GM12865 (cell line): ENCODE data around the gene LGALS16.
A peak's percentile ranks its signal among the peaks of the same experiment; 100 is the strongest.
"Not testable (repeated sequence)": the region's sequence is repeated elsewhere in the genome, so short reads cannot be mapped to it uniquely, and the experiment has no call there.

Experiments
- DNase-seq: peaks from one replicate; pipeline ENCODE4 v3.0.0; 2010; ENCODE audit warnings: low read depth
- H3K4me3 ChIP-seq: 2 replicates; pipeline ENCODE4 v1.5.1; 2011; ENCODE audit warnings: mild to moderate bottlenecking, low read depth, low read length, control low read depth
- TF ChIP-seq, protein P1 (sequence below): IDR thresholded peaks from 2 replicates; pipeline ENCODE4 v1.5.1; 2011; ENCODE audit warnings: low read length, control low read depth, low read depth, inconsistent platforms; ENCODE audit not compliant: insufficient read depth; ENCODE audit errors: missing control alignments

LGALS16 gene

DNA sequence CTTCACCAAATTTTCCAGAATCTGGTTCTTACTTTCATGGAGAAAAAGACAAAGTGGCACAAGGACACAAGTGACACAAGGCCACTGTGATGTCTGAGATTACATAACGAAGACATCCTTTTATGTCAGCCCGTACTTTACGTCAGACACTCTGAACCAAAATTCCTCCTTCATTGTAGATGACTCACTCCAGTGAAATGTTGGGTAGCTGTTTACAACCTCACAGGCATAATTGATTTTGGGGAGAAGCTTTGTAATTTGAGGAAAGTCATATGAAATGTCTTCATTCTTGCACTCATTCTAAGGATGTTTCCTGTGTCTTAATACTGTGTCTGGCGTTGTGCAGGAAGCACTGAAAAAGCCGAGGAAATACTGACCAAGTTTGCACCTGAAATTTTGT lies 28.6 kb downstream of the LGALS16 start:
- TF ChIP-seq, protein P1, sequence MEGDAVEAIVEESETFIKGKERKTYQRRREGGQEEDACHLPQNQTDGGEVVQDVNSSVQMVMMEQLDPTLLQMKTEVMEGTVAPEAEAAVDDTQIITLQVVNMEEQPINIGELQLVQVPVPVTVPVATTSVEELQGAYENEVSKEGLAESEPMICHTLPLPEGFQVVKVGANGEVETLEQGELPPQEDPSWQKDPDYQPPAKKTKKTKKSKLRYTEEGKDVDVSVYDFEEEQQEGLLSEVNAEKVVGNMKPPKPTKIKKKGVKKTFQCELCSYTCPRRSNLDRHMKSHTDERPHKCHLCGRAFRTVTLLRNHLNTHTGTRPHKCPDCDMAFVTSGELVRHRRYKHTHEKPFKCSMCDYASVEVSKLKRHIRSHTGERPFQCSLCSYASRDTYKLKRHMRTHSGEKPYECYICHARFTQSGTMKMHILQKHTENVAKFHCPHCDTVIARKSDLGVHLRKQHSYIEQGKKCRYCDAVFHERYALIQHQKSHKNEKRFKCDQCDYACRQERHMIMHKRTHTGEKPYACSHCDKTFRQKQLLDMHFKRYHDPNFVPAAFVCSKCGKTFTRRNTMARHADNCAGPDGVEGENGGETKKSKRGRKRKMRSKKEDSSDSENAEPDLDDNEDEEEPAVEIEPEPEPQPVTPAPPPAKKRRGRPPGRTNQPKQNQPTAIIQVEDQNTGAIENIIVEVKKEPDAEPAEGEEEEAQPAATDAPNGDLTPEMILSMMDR, result no peak
- H3K4me3 ChIP-seq, result no peak overlapping the region
- DNase-seq, result no peak

DNA sequence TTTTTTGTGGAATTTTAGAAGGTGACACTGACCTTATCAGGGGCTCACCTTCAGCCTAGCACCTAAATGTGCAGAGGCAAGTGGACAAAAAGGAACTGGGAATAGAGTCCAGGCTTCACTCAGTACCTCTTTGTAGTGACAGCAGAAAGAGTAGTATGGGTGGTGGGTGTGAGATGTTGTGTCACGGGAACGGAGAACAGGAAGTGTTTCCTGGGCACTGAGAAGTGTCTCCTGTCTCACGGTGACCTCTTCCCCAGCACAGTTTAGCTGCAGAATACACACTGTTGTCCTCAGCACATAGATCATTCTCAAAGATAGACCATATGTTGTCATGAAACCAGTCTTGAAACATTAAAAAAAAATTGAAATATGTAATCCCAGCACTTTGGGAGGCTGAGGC lies 31.0 kb downstream of the LGALS16 start:
- TF ChIP-seq, protein P1, result no peak
- H3K4me3 ChIP-seq, result no peak overlapping the region
- no peak for DNase-seq

DNA sequence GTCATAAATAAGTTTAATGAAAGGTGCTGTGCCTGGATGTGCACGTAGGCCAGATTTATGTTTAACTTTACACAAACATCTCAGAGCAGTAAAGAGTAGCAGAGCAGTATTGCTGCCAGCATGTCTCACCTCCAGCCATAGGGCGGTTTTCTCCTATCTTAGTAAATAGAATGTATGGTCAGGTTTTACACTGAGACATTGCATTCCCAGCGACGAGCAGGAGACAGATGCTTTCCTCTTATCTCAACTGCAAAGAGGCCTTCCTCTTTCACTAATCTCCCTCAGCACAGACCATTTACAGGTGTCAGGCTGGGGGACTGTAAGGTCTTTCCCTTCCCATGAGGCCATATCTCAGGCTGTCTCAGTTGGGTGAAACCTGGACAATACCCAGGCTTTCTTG lies 32.9 kb downstream of the LGALS16 start:
- not testable (repeated sequence) for DNase-seq, H3K4me3 ChIP-seq

DNA sequence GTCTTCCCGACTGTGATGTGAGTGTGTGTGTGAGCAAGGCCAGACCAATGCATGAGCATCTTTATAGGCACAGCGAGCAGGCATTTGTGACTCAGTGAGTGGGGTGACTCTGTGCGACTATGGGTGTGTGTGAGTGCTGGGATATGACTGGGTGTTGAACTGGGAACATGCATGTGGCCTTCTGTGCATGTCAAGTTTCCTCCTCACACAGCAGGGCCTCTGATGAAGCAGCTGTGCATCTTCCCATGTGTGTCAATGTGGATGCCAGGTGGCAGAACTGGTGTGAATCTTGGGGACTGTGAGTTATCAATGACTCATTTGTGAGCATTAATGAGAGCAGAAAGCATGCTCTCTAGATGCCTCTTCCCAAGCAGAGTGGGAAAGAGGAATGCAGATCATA lies 36.5 kb downstream of the LGALS16 start:
- H3K4me3 ChIP-seq, result no peak overlapping the region
- peak; percentile 58 for DNase-seq
- TF ChIP-seq, protein P1, result no peak

DNA sequence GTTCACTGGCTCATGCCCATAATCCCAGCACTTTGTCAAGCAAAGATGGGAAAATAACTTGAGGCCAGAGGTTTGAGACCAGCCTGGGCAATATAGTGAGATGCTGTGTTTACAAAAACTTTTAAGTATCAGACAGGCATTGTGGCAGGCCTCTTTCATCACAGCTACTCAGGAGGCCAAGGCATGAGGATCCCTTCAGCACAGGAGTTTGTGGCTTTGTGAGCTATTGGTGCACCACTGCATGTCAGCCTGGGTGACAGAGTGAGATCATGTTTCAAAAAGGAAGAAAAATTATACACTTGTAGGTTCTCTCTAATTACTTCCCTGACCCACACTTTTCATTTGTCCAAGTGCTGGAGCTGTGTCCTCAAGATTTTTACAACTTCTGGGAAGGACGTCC lies 37.1 kb downstream of the LGALS16 start:
- TF ChIP-seq, protein P1, result no peak
- H3K4me3 ChIP-seq, result no peak overlapping the region
- DNase-seq, result peak; percentile 47

DNA sequence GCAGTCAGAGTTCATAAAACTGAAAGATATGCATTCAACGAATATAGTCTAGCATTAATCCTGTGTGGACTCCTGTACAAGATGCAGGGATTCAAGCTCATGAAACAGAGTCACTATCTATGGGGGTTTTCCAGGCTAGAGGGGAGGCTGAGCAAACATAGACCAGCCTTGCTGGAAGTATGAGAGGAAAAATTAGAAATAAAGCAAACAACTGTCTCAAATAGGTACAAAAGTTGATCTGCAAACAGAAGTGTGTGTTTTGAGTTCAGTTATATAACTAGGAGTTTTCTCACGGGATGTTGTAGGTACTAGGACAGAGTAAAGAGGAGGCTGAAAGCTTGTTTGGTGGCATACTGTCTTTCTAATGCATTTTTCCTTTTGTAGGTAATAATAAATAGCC lies 40.0 kb downstream of the LGALS16 start:
- H3K4me3 ChIP-seq, result no peak overlapping the region
- no peak for DNase-seq
- TF ChIP-seq, protein P1, result no peak

DNA sequence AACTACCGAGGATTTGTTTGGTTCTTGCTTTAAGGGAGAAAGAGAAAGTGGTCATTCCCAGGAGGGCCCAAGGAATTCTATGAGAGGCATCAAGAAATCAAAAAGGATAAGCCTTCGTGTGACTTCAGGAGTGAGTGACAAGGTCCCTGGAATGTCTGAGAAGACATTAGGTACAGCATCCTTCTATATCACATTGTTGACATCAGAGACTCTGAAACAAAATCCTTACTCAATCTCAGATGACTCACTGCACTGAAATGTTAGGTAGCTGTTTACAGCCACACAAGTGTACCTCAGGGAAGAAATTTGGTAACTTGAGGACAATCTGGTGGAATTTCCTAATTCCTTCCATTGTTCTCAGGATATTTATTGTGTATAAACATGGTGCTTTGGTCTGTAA lies 40.7 kb downstream of the LGALS16 start:
- DNase-seq, result no peak
- TF ChIP-seq, protein P1, result no peak

More for the DNA sequence above, 40.7 kb downstream of the LGALS16 start:
- no peak overlapping the region for H3K4me3 ChIP-seq
